Stomach (tissue), 9 donors: ENCODE results near the gene TADA3. TPM values are rescaled to one million over a fixed set of nuclear protein-coding genes. Genes with fewer than 3 reads are reported as not detected.
A peak's percentile ranks its signal among the peaks of the same experiment; 100 is the strongest.

Experiments used
- DNase-seq, 2 donors: peaks; one replicate each; pipeline versions ENCODE4 v3.0.0 to v3.0.0-alpha.2; 2013 to 2019
- H3K27ac ChIP-seq, 5 donors: fragments of 200-600 bp in 4 of 5; sonication (generic) in 4 of 5; one replicate each; pipeline ENCODE4 v1.5.1; 2013 to 2019; ENCODE audit warnings: mild to moderate bottlenecking in 1 of 5, moderate library complexity in 1 of 5
- H3K27me3 ChIP-seq, 3 donors: fragments of 200-600 bp; sonication (generic); one replicate each; pipeline ENCODE4 v1.5.1; 2017 to 2019; ENCODE audit warnings: mixed run types in 1 of 3
- H3K36me3 ChIP-seq, 4 donors: fragments of 200-600 bp; sonication (generic); 1 replicate in 3 of 4; 2 replicates in 1 of 4; pipeline ENCODE4 v1.5.1; 2016 to 2019
- H3K4me1 ChIP-seq, 4 donors: fragments of 200-600 bp; sonication (generic); one replicate each; pipeline ENCODE4 v1.5.1; 2016 to 2019
- H3K4me3 ChIP-seq, 4 donors: fragments of 200-600 bp; sonication (generic) in 3 of 4; one replicate each; pipeline ENCODE4 v1.5.1; 2016 to 2019; ENCODE audit warnings: mild to moderate bottlenecking in 1 of 4
- H3K9me3 ChIP-seq, 4 donors: fragments of 200-600 bp; sonication (generic); one replicate each; pipeline ENCODE4 v1.5.1; 2016 to 2019
- EP300 ChIP-seq: sonication (generic); formaldehyde crosslinking; IDR thresholded peaks from one replicate; pipeline ENCODE4 v1.6.1; 2017; ENCODE audit warnings: antibody characterized with exemption
- POLR2A ChIP-seq, 4 donors: fragments of 450-650 bp; IDR thresholded peaks; one replicate each; pipeline ENCODE4 v1.6.1; 2016; ENCODE audit warnings: antibody characterized with exemption in 4 of 4, control low read depth in 2 of 4, mild to moderate bottlenecking in 1 of 4, moderate library complexity in 1 of 4
- POLR2AphosphoS5 ChIP-seq, 3 donors: sonication (generic); formaldehyde crosslinking; IDR thresholded peaks; one replicate each; pipeline ENCODE4 v1.6.1; 2016; ENCODE audit warnings: antibody characterized with exemption in 3 of 3
- WGBS, 5 donors: extraction: QIAGEN DNeasy Blood & Tissue Kit in 3 of 5; methylation state at CpG; one replicate each; pipeline versions ENCODE4 v1.1.5 to v1.1.7; 2013 to 2018; 5-methylcytosine and 5-hydroxymethylcytosine counted together
- intact Hi-C: fragments of 100-400 bp; cut with DNase I; formaldehyde crosslinking; loops from one replicate; pipeline ENCODE4 v1.15.1; 2023; ENCODE audit warnings: low total_unique reads
- polyA plus RNA-seq, 3 donors: library from polyadenylated mRNA; stranded (reverse); fragments of 200-250 nt; gene quantifications; one replicate each; pipeline ENCODE4 v1.2.3, GENCODE V29; 2013
- total RNA-seq, 5 donors: library from RNA; depleted of rRNA; stranded (reverse); fragments of >200 nt; gene quantifications; one replicate each; pipeline versions ENCODE4 v1.1.0 to v1.2.3, GENCODE V29; 2014 to 2016
- TF ChIP-seq, protein P1 (sequence below), 7 experiments: fragments of 450-650 bp in 4 of 7; fragments of 200-600 bp in 3 of 7; sonication (generic) in 3 of 7; IDR thresholded peaks; one replicate each; pipeline ENCODE4 v1.5.1; 2016 to 2019; ENCODE audit warnings: antibody characterized with exemption in 7 of 7, control low read depth in 2 of 7, mild to moderate bottlenecking in 1 of 7
- donor health status: healthy with polysubstance abuse.
- donor health status: Bipolar disorder and iron deficiency.
- donor health status: healthy.

The TADA3 gene
- total and polyA plus RNA-seq, 8 donors: 29.2 to 62.6 (median 40.8) TPM

DNA sequence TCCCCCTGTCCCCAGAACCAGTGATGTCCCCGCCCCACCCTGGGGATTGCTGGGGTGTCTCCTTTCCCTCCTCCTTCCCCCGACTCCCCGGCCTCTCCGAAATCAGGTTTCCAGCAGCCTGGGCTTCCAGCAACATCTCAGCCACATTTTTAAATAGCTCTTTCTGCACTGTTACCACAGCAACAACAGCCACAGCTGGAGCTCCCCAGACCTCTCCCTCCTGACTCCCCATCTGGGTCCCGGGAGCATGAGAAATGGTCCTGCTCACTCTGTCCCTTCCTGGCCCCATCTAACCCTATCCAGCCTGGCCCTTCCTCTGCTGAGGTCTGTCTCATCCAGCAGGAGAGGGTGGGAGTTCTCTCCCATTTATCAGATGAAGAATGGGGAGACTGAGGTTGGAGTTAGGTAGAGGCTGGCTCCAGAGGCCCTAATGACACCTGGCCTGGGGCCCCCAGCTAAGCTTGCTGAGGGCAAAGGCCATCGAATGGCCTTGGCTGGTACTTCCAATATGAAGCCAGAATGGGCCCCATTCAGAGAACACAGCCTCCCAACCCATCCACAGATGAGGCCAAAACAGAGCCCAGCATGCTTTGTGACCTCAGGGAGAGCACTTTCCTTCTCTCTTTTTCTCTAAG lies 24.0 kb downstream of the TADA3 start:
- Histone ChIP-seq H3K36me3 (peaks cover 0 to 23% (median 9%) of the 10 kb centered on the region in 4 donors), H3K4me3 (peak overlapping the region in 2 of 4 donors; percentile 59 to 65), H3K27me3 (no peaks in the 10 kb centered on the region), H3K4me1 (peaks cover 24 to 49% (median 40%) of the 10 kb centered on the region in 4 donors), H3K9me3 (no peaks in the 10 kb centered on the region), H3K27ac (peak overlapping the region in 4 of 5 donors; percentile 84 to 91 (median 88))
- TF ChIP-seq EP300: no peak
- no peak for TF ChIP-seq POLR2AphosphoS5 (IDR thresholded peaks at IDR 0.05)
- TF ChIP-seq POLR2A (IDR thresholded peaks at IDR 0.05): no peak
- TF ChIP-seq, protein P1, sequence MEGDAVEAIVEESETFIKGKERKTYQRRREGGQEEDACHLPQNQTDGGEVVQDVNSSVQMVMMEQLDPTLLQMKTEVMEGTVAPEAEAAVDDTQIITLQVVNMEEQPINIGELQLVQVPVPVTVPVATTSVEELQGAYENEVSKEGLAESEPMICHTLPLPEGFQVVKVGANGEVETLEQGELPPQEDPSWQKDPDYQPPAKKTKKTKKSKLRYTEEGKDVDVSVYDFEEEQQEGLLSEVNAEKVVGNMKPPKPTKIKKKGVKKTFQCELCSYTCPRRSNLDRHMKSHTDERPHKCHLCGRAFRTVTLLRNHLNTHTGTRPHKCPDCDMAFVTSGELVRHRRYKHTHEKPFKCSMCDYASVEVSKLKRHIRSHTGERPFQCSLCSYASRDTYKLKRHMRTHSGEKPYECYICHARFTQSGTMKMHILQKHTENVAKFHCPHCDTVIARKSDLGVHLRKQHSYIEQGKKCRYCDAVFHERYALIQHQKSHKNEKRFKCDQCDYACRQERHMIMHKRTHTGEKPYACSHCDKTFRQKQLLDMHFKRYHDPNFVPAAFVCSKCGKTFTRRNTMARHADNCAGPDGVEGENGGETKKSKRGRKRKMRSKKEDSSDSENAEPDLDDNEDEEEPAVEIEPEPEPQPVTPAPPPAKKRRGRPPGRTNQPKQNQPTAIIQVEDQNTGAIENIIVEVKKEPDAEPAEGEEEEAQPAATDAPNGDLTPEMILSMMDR (IDR thresholded peaks at IDR 0.05): no peak
- intact Hi-C loops: no loop called here
- no peak for DNase-seq
- WGBS, 5 donors: 69 to 81% (median 73%) methylated on average over 6 of the region's 6 CpGs

DNA sequence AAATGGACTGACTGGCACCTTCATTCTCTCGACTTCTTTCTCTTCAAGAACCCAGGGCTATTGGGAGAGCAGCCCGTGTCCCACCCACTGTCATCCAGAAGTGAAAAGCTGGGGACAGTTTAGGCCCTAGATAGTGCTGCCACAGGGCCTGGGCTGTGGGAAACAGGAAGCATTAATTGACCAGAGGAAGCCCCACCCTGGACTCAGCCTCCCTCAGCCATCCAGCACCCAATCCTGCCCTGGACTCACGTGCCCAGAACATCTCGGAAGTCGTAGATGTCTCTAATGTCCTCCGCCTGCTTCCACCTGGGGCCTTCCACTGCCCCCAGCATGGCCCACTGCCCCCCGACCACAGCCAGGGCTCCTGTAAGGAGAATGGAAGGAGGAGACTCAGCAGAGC lies 24.9 kb downstream of the TADA3 start:
- peaks cover 24 to 49% (median 40%) of the 10 kb centered on the region in 4 donors for H3K4me1 ChIP-seq
- no peak overlapping the region for H3K4me3 ChIP-seq
- H3K36me3 ChIP-seq: peaks cover 0 to 32% (median 17%) of the 10 kb centered on the region in 4 donors
- no peak for TF ChIP-seq POLR2A (IDR thresholded peaks at IDR 0.05)
- intact Hi-C loops: no loop called here
- no peaks in the 10 kb centered on the region for H3K27me3 ChIP-seq
- H3K27ac ChIP-seq: peak overlapping the region in 4 of 5 donors; percentile 17 to 88 (median 62)
- 66 to 74% (median 70%) methylated on average over 7 of the region's 7 CpGs for WGBS, 5 donors
- H3K9me3 ChIP-seq: no peaks in the 10 kb centered on the region
- DNase-seq: no peak

DNA sequence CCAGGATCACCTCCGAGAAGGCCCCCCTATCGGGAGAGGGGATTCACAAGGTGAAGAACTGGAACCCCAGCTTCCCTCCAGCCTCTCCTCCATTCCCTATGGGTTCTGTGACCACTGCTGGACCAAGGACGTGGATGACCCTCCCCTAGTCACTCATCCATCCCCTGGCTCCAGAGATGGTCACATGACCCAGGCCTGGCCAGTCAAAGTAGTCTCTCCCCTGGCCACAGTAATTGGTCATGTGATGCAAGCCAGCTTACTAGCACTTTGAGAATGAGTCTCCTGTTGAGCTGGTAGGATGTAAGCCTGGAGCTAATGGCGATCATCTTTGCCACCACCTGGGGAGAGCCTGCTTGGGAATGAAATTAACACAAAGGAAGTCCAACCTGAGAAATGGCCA lies 26.4 kb downstream of the TADA3 start:
- H3K27ac ChIP-seq: no peak overlapping the region
- intact Hi-C loops: no loop called here

DNA sequence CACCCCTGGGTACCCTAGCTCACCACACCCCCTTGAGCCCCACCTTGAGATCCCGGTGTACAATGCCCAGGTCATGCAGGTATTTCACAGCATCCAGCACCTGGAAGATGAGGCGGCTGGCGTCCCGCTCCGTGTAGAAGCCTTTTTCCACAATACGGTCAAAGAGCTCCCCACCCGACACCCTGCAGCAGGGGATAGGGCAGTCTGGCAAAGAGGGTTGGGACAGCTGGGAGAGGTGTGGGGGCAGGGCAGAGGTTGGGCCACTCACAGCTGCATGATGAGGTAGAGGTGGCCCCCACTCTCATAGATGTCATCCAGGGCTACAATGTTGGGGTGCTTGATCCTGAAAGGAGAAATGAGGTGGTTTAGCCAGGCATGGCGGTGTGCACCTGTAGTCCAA lies 29.4 kb downstream of the TADA3 start:
- H3K27ac ChIP-seq: no peak overlapping the region
- peaks cover under 1 to 14% (median 7%) of the 10 kb centered on the region in 4 donors for H3K4me1 ChIP-seq
- H3K9me3 ChIP-seq: no peaks in the 10 kb centered on the region
- peaks cover 22 to 77% (median 62%) of the 10 kb centered on the region in 4 donors for H3K36me3 ChIP-seq
- DNase-seq: no peak
- intact Hi-C loops: no loop called here
- no peak for TF ChIP-seq POLR2A (IDR thresholded peaks at IDR 0.05)
- no peak for TF ChIP-seq EP300
- TF ChIP-seq POLR2AphosphoS5 (IDR thresholded peaks at IDR 0.05): no peak
- TF ChIP-seq, protein P1 (IDR thresholded peaks at IDR 0.05): no peak
- H3K4me3 ChIP-seq: no peak overlapping the region
- H3K27me3 ChIP-seq: no peaks in the 10 kb centered on the region
- WGBS, 5 donors: 89 to 95% (median 91%) methylated on average over 7 to 8 of the region's 8 CpGs

More for the DNA sequence above, 26.4 kb downstream of the TADA3 start:
- TF ChIP-seq EP300 (no peak), POLR2AphosphoS5 (IDR thresholded peaks at IDR 0.05) (no peak), POLR2A (IDR thresholded peaks at IDR 0.05) (no peak)
- TF ChIP-seq, protein P1 (IDR thresholded peaks at IDR 0.05): no peak
- Histone ChIP-seq H3K36me3 (peaks cover 0 to 47% (median 33%) of the 10 kb centered on the region in 4 donors), H3K27me3 (no peaks in the 10 kb centered on the region), H3K4me1 (peaks cover 23 to 43% (median 36%) of the 10 kb centered on the region in 4 donors), H3K9me3 (no peaks in the 10 kb centered on the region), H3K4me3 (no peak overlapping the region)
- 85 to 92% (median 90%) methylated on average over 4 of the region's 4 CpGs for WGBS, 5 donors
- no peak for DNase-seq

DNA sequence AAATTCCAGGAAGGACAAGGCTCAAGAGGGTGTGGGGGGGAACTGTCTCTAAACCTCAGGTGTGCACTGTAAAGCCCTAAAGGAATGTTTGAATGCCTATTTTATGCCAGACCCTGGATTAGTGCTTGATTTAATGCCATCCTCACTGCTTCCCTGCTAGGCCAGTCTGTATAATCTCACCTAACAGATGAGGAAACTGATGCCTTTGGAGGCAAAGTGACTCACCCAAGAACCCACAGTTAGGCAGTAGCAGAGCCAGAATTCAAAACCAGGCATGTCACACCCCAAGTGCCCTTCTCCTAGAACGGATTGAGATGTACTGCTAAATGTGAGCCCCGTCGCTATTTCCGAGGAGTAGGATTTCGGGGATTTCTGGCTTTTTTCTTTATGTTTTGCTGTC lies 30.4 kb downstream of the TADA3 start:
- 93 to 97% (median 96%) methylated on average over 5 of the region's 5 CpGs for WGBS, 5 donors
- intact Hi-C loops: no loop called here

More for the DNA sequence above, 30.4 kb downstream of the TADA3 start:
- TF ChIP-seq POLR2A (IDR thresholded peaks at IDR 0.05): no peak
- TF ChIP-seq, protein P1 (IDR thresholded peaks at IDR 0.05): no peak
- TF ChIP-seq POLR2AphosphoS5 (IDR thresholded peaks at IDR 0.05): no peak
- TF ChIP-seq EP300: no peak
- no peak overlapping the region for H3K27ac ChIP-seq
- H3K9me3 ChIP-seq: no peaks in the 10 kb centered on the region
- peaks cover 32 to 87% (median 71%) of the 10 kb centered on the region in 4 donors for H3K36me3 ChIP-seq
- no peak overlapping the region for H3K4me3 ChIP-seq
- no peak for DNase-seq
- peaks cover 0 to 5% (median 2%) of the 10 kb centered on the region in 4 donors for H3K4me1 ChIP-seq
- no peaks in the 10 kb centered on the region for H3K27me3 ChIP-seq
